Activated T-cell treated with anti-CD3 and anti-CD28 coated beads, Interleukin-2, amount 50 U/mL, for 1 hour (primary cell): ENCODE results near the gene PNLIPRP3.

Experiments used
- DNase-seq: peaks from one replicate; pipeline ENCODE4 v3.0.0-alpha.2; 2020

PNLIPRP3 gene

DNA sequence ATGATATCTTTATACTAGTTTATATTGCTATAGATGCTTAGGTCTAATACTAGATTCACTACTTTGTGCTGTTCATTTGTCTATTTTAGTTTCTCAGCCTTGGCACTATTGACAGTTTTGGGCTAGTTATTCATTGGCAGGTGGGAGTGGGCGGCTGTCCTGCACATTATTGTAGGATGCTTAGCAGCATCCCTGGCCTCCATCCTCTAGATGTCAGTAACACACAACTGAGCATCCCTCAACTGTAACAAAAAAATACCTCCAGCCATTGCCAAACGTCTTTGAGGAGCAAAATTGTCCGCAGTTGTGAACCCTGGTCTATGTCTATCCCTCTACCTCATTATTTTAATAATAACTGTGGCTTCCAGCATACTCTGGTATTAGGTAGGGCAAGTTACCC, 83.7 kb downstream of the PNLIPRP3 start:
- no peak for DNase-seq

DNA sequence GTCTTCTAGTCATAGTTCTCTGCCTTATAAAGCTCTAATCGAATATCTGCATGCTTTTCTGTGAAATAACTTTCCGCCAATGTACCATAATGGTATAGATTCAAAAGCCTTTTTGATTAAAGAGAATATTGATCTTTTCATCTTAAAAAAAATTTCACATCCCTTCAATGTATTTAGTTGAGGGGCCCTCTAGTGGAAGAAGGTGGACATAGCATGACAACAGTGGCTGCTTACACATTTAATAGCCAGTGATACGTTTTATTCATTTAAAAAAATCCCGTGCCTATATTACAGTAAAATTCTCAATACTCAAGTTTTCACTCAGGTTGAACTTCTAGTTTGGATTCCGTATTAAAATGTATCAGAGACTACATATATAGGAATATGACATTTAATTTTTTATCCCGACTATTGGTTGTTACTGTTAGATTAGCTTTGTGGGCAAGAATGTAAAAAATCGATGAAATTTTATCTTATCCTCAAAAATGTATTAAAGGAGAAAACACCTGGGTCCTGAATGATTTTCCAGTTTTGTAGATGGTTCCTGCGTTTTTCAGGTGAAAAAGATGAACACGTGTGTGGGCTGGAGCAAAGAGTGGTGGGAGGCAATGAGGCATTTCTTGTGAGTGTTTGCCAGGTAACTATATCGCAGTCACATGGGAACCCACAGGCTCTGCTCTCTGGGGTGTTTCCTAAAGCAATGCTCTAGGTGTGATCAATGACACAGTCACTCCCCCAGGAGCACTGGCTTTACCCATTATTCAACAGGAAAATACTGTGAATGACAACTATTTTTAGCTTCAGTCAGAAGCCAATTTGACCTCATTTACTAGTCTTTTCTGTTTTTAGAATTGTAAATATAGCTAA, 94.0 kb downstream of the PNLIPRP3 start:
- DNase-seq: no peak

DNA sequence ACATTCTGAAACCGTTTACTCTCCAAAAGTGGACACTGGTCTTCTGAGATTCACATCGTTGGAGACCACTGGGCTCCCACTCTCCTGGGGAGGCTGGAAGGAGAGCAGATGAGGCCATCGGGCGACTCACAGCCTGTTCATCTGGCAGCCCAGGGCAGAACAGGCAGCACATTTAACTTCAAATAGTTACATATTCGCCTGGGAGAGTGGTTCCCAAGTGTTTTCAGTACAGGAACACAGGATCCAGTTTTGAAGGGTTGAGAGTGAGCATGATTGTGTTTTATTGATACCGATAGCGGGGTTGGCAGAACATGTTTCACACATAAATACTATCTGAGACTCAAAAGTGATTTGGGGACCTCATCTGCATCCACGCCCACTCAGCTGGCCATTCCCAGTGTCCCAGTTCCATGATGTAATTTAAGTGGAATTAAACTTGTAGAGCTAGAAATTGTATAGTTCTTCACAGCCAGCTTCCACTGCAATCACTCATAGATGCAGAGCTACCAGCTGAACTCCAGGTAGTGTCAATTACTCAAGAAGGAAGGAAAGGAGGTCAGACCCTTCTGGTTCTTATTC, 95.2 kb downstream of the PNLIPRP3 start:
- DNase-seq: no peak

DNA sequence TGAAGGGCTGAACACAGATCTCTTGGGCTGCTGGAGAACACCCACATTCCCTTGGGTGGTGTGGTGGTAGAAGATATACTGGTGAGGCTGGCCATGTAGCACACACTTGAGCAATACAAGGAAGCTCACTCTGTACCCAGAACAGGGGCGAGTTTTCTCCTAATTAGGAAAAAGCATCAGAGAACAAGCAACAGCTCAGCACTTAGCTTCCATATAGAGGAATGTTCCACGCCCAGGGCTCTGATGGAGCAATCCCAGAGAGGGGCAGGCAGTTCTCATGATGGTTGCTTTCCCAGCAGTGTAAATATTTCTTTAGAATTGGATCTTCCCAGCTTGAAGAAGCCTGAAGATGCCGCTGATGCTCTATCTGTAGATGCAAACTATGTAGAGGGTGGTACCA, 97.1 kb downstream of the PNLIPRP3 start:
- no peak for DNase-seq

DNA sequence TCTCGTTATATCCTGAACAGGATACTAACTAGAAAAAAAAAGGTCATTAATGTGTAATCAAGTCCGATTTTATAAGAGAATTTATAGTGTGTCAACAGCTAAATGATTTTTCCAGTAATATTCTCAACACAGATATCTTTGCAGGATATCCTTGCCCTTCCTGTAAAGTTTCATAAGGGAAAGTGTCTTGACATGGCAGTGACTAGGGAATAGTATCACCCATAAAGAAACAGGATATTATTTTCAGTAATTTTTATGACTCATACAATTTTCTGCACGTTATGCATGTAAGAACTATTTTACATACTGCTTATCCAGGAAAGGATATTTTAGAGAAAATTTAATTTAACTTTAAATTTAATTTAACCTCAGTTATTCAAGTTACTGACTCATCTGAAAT, 98.6 kb downstream of the PNLIPRP3 start:
- no peak for DNase-seq
